HEK293 (cell line): Measurements from ENCODE around the gene CELF4.

ENCODE experiments used
- CTCF ChIP-seq: fragments of 450-650 bp; formaldehyde crosslinking; IDR thresholded peaks from 2 replicates; pipeline ENCODE4 v1.5.1; 2016; ENCODE audit warnings: missing biosample characterization, missing genetic modification characterization
- REST ChIP-seq: fragments of 450-650 bp; formaldehyde crosslinking; IDR thresholded peaks from 2 replicates; pipeline ENCODE4 v1.5.1; 2016; ENCODE audit warnings: missing biosample characterization, missing genetic modification characterization
- SP7 ChIP-seq: fragments of 450-650 bp; formaldehyde crosslinking; IDR thresholded peaks from 2 replicates; pipeline ENCODE4 v1.5.1; 2016; ENCODE audit warnings: missing biosample characterization, missing genetic modification characterization
- ZBTB11 ChIP-seq: fragments of 450-650 bp; formaldehyde crosslinking; conservative IDR thresholded peaks from 2 replicates; pipeline ENCODE4 v1.5.1; 2016; ENCODE audit warnings: low read depth, missing biosample characterization, missing genetic modification characterization
- ZNF449 ChIP-seq: fragments of 450-650 bp; formaldehyde crosslinking; IDR thresholded peaks from 2 replicates; pipeline ENCODE4 v1.5.1; 2017; ENCODE audit warnings: missing biosample characterization, mild to moderate bottlenecking, missing genetic modification characterization, moderate library complexity

- no peak for TF ChIP-seq REST (tag by site-specific recombination)
- TF ChIP-seq SP7 (tag by site-specific recombination), result no peak
- TF ChIP-seq CTCF (tag by site-specific recombination), result no peak
- no peak for TF ChIP-seq ZNF449 (tag by site-specific recombination)
- no peak for TF ChIP-seq ZBTB11
Observed at GRCh38 chr18:37460604-37461003, 105.0 kb downstream of the CELF4 start.
